Adrenal gland (tissue), 12 donors: Measurements from ENCODE around the gene TRMU. TPM values are rescaled to one million over a fixed set of nuclear protein-coding genes. Genes with fewer than 3 reads are reported as not detected.

Experiments used
- DNase-seq, 7 donors: peaks; one replicate each; pipeline ENCODE4 v3.0.0-alpha.2; 2019 to 2020
- H3K27ac ChIP-seq, 5 donors: fragments of 200-600 bp; sonication (generic) in 4 of 5; 1 replicate in 3 of 5; 2 replicates in 2 of 5; pipeline versions ENCODE4 v1.5.1 to v1.8.0; 2016 to 2020; ENCODE audit warnings: mild to moderate bottlenecking in 1 of 5
- H3K27me3 ChIP-seq: fragments of 200-600 bp; 2 replicates; pipeline ENCODE4 v1.8.0; 2021
- H3K36me3 ChIP-seq, 2 donors: fragments of 200-600 bp; replicated peaks in 1 of 2; 1 replicate in 1 of 2; 2 replicates in 1 of 2; pipeline versions ENCODE4 v1.5.1 to v1.8.0; 2018 to 2022
- H3K4me1 ChIP-seq, 2 donors: fragments of 200-600 bp; replicated peaks in 1 of 2; 1 replicate in 1 of 2; 2 replicates in 1 of 2; pipeline versions ENCODE4 v1.5.1 to v1.8.0; 2018 to 2021
- H3K4me3 ChIP-seq, 4 donors: fragments of 200-600 bp; sonication (generic) in 3 of 4; one replicate each; pipeline ENCODE4 v1.5.1; 2016 to 2018
- H3K9me3 ChIP-seq, 3 donors: fragments of 200-600 bp; sonication (generic) in 1 of 3; replicated peaks in 1 of 3; 1 replicate in 2 of 3; 2 replicates in 1 of 3; pipeline versions ENCODE4 v1.5.1 to v1.8.0; 2016 to 2021
- POLR2A ChIP-seq, 2 donors: fragments of 450-650 bp; IDR thresholded peaks; one replicate each; pipeline ENCODE4 v1.6.1; 2017; ENCODE audit warnings: antibody characterized with exemption in 2 of 2, mild to moderate bottlenecking in 2 of 2, moderate library complexity in 1 of 2
- WGBS, 4 donors: extraction: QIAGEN DNeasy Blood & Tissue Kit in 2 of 4; methylation state at CpG; one replicate each; pipeline versions ENCODE4 v1.1.5 to v1.1.7; 2013 to 2017; 5-methylcytosine and 5-hydroxymethylcytosine counted together
- intact Hi-C, 2 donors: fragments of 100-400 bp; cut with DNase I; formaldehyde crosslinking; loops; one replicate each; pipeline versions ENCODE4 v1.14.1 to v1.15.0; 2022 to 2023
- polyA plus RNA-seq, 3 donors: library from polyadenylated mRNA; stranded (reverse); fragments of 200-250 nt in 2 of 3; fragments of 350-450 nt in 1 of 3; fragmentation: Illumina TruSeq in 1 of 3; extraction: RNeasy Lipid Tissue Mini Kit (QIAGEN cat#74804) in 1 of 3; gene quantifications; one replicate each; pipeline ENCODE4 v1.2.3, GENCODE V29; 2013 to 2014
- total RNA-seq, 9 donors: library from RNA; depleted of rRNA in 4 of 9; stranded (reverse); fragments of >200 nt in 4 of 9; fragments of 120-200 nt in 1 of 9; fragmentation: NEBNext Ultra II Directional in 1 of 9; extraction: Animal tissue kit (Norgen Biotek cat#: 25700) in 1 of 9; gene quantifications; one replicate each; pipeline versions ENCODE4 v1.1.0 to v1.2.4, GENCODE V29; 2013 to 2023
- TF ChIP-seq, protein P1 (sequence below), 6 experiments: fragments of 450-650 bp in 4 of 6; fragments of 200-600 bp in 2 of 6; sonication (generic) in 1 of 6; IDR thresholded peaks; 1 replicate in 5 of 6; 2 replicates in 1 of 6; pipeline versions ENCODE4 v1.5.1 to v1.8.0; 2016 to 2021; ENCODE audit warnings: antibody characterized with exemption in 6 of 6, mild to moderate bottlenecking in 2 of 6, moderate library complexity in 1 of 6
- donor health status: healthy with polysubstance abuse.
- donor health status: Bipolar disorder and iron deficiency.
- donor health status: DM: yes; HTN: yes; CAD: no.
- donor health status: DM: no; HTN: no; CAD: no.
- donor health status: DM: no; HTN: no; CAD: no.
- donor health status: DM: yes; HTN: yes; CAD: no.

TRMU gene
- total and polyA plus RNA-seq, 12 donors = 20.2 to 107 (median 36.5) TPM

- Histone ChIP-seq H3K4me1 (no peaks in the 10 kb centered on the region), H3K4me3 (no peak overlapping the region), H3K27ac (no peak overlapping the region), H3K9me3 (no peaks in the 10 kb centered on the region), H3K27me3 (no peaks in the 10 kb centered on the region), H3K36me3 (peaks cover 0 to 16% of the 10 kb centered on the region in 2 donors)
- no peak for DNase-seq
- 84 to 93% (median 91%) methylated on average over 10 of the region's 10 CpGs for WGBS, 4 donors
- TF ChIP-seq POLR2A (IDR thresholded peaks at IDR 0.05) = no peak
- TF ChIP-seq, protein P1, sequence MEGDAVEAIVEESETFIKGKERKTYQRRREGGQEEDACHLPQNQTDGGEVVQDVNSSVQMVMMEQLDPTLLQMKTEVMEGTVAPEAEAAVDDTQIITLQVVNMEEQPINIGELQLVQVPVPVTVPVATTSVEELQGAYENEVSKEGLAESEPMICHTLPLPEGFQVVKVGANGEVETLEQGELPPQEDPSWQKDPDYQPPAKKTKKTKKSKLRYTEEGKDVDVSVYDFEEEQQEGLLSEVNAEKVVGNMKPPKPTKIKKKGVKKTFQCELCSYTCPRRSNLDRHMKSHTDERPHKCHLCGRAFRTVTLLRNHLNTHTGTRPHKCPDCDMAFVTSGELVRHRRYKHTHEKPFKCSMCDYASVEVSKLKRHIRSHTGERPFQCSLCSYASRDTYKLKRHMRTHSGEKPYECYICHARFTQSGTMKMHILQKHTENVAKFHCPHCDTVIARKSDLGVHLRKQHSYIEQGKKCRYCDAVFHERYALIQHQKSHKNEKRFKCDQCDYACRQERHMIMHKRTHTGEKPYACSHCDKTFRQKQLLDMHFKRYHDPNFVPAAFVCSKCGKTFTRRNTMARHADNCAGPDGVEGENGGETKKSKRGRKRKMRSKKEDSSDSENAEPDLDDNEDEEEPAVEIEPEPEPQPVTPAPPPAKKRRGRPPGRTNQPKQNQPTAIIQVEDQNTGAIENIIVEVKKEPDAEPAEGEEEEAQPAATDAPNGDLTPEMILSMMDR (IDR thresholded peaks at IDR 0.05) = no peak
- intact Hi-C loops = no loop called here
These were observed 25.4 kb downstream of the TRMU start for GRCh38 chr22:46360891-46361290.

- no peaks in the 10 kb centered on the region for H3K9me3 ChIP-seq
- no peak for DNase-seq
- H3K36me3 ChIP-seq = peaks cover 0 to 7% of the 10 kb centered on the region in 2 donors
- WGBS, 4 donors = 52 to 64% (median 63%) methylated on average over 7 to 11 of the region's 11 CpGs
- H3K4me1 ChIP-seq = no peaks in the 10 kb centered on the region
- TF ChIP-seq, protein P1 (IDR thresholded peaks at IDR 0.05) = no peak
- no peak for TF ChIP-seq POLR2A (IDR thresholded peaks at IDR 0.05)
- H3K27ac ChIP-seq = no peak overlapping the region
- intact Hi-C loops = no loop called here
- H3K27me3 ChIP-seq = peaks cover 3% of the 10 kb centered on the region
- H3K4me3 ChIP-seq = no peak overlapping the region
These were observed 26.3 kb downstream of the TRMU start for GRCh38 chr22:46361826-46362202.

DNA sequence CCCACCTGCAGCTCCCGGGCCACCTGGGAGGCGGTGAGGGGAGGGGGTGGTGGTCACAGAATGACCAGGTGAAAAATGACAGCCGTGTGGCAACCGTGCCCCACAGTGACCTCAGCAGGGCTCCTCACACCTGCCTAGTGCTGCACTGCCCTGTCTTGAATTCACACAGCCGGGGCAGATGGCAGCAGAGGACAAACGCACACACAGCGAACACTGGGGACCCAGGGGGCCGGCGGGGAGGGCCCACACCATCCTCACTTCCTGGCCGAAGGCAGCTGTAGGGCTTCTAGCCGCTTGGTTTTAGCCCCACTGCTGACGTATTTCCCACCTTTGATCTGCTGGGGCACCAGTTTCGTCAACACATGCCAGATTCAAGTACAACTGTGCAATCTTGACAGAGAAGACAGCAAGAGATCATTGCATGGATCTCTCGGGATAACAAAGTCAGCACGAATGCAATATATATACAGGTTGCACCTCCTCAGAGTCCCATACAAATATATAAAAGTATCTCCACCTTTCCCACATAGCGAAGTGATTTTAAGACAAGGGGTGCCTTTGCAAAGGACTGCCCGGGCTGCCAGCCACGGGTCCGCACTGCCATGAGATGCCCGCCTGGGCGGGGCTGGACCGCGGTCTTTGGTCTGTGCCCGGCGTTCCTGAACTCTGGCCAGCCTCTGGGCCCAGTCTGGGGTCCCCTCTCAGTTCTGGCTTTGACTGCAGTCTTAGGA lies 26.9 kb downstream of the TRMU start:
- 55 to 73% (median 58%) methylated on average over 12 to 25 of the region's 25 CpGs for WGBS, 4 donors
- no peak for DNase-seq
- Histone ChIP-seq H3K27ac (no peak overlapping the region), H3K9me3 (no peaks in the 10 kb centered on the region), H3K36me3 (peaks cover 0 to 1% of the 10 kb centered on the region in 2 donors), H3K4me3 (no peak overlapping the region), H3K4me1 (no peaks in the 10 kb centered on the region), H3K27me3 (peaks cover 5% of the 10 kb centered on the region)
- TF ChIP-seq POLR2A (IDR thresholded peaks at IDR 0.05) = no peak
- TF ChIP-seq, protein P1 (IDR thresholded peaks at IDR 0.05) = no peak
- intact Hi-C loops = no loop called here

GRCh38 chr22:46362934-46363515 lies 27.5 kb downstream of the TRMU start:
- Histone ChIP-seq H3K27ac (no peak overlapping the region), H3K4me3 (no peak overlapping the region), H3K4me1 (no peaks in the 10 kb centered on the region), H3K36me3 (no peaks in the 10 kb centered on the region), H3K9me3 (no peaks in the 10 kb centered on the region), H3K27me3 (peaks cover 5% of the 10 kb centered on the region)
- TF ChIP-seq, protein P1 (IDR thresholded peaks at IDR 0.05) = no peak
- no peak for TF ChIP-seq POLR2A (IDR thresholded peaks at IDR 0.05)
- intact Hi-C loops = no loop called here
- WGBS, 4 donors = 84 to 89% (median 85%) methylated on average over 11 to 15 of the region's 15 CpGs
- no peak for DNase-seq
